Amygdala (tissue), 56 donors: ENCODE measurements around the gene TMEM161B.
"Not testable (repeated sequence)": the region's sequence is repeated elsewhere in the genome, so short reads cannot be mapped to it uniquely, and the experiment has no call there.

ENCODE experiments used
- DNase-seq, 56 donors: peaks; one replicate each; lab custom pipeline; 2025; lab: John Stamatoyannopoulos, UW

TMEM161B gene

GRCh38 chr5:88268385-88269184 lies at the start of gene TMEM161B:
TSS of gene TMEM161B (minus strand) at chr5:88268845. CDS start at chr5:88268723, 122 bp downstream.
- peak; percentile 9 to 88 (median 75) for DNase-seq

- DNase-seq, result no peak
Measured at GRCh38 chr5:88304356-88304755, 35.7 kb upstream of the TMEM161B start.

GRCh38 chr5:88298425-88298824 lies 29.8 kb upstream of the TMEM161B start:
- DNase-seq, result no peak

GRCh38 chr5:88290801-88291200 lies 22.2 kb upstream of the TMEM161B start:
- DNase-seq, result no peak

- no peak for DNase-seq
Measured at GRCh38 chr5:88288528-88289197, 20.0 kb upstream of the TMEM161B start.

- no peak for DNase-seq
Measured at GRCh38 chr5:88287846-88288527, 19.3 kb upstream of the TMEM161B start.

GRCh38 chr5:88287302-88287701 lies 18.7 kb upstream of the TMEM161B start:
- no peak for DNase-seq

GRCh38 chr5:88283690-88284089 lies 15.0 kb upstream of the TMEM161B start:
- DNase-seq, result no peak

- no peak for DNase-seq
Measured at GRCh38 chr5:88281322-88281721, 12.7 kb upstream of the TMEM161B start.

GRCh38 chr5:88279584-88279983 lies 10.9 kb upstream of the TMEM161B start:
- DNase-seq, result no peak

- DNase-seq, result no peak
Measured at GRCh38 chr5:88276378-88276777, 7.7 kb upstream of the TMEM161B start.

- DNase-seq, result no peak
Measured at GRCh38 chr5:88275581-88275980, 6.9 kb upstream of the TMEM161B start.

- DNase-seq, result peak in 5 of 56 donors; percentile 0 to 39 (median 6)
Measured at GRCh38 chr5:88269222-88269771, 652 bp upstream of the TMEM161B start.

- DNase-seq, result not testable (repeated sequence)
Measured at GRCh38 chr5:88264565-88264964, 4.1 kb downstream of the TMEM161B start.

GRCh38 chr5:88263349-88263748 lies 5.3 kb downstream of the TMEM161B start:
- no peak for DNase-seq

- DNase-seq, result no peak
Measured at GRCh38 chr5:88262116-88262515, 6.5 kb downstream of the TMEM161B start.

- no peak for DNase-seq
Measured at GRCh38 chr5:88258636-88259035, 10.0 kb downstream of the TMEM161B start.

- no peak for DNase-seq
Measured at GRCh38 chr5:88256872-88257271, 11.8 kb downstream of the TMEM161B start.

- DNase-seq, result no peak
Measured at GRCh38 chr5:88256037-88256436, 12.6 kb downstream of the TMEM161B start.

- DNase-seq, result no peak
Measured at GRCh38 chr5:88254320-88254719, 14.3 kb downstream of the TMEM161B start.
